Spleen (tissue), 7 donors: Measurements from ENCODE around the gene LY6G6C.

Experiments used
- CTCF ChIP-seq, 11 experiments: fragments of 200-600 bp in 7 of 11; fragments of 450-650 bp in 4 of 11; sonication (generic) in 4 of 11; IDR thresholded peaks in 8 of 11; conservative IDR thresholded peaks in 3 of 11; 1 replicate in 7 of 11; 2 replicates in 4 of 11; pipeline versions ENCODE4 v1.4.0 to v1.8.0; 2016 to 2021; ENCODE audit warnings: antibody characterized with exemption in 11 of 11, inconsistent platforms in 4 of 11, mild to moderate bottlenecking in 1 of 11
- POLR2A ChIP-seq, 3 donors: fragments of 450-650 bp; IDR thresholded peaks; one replicate each; pipeline ENCODE4 v1.5.1; 2017; ENCODE audit warnings: antibody characterized with exemption in 3 of 3, mild to moderate bottlenecking in 1 of 3
- POLR2AphosphoS5 ChIP-seq, 3 donors: sonication (generic); formaldehyde crosslinking; IDR thresholded peaks; one replicate each; pipeline ENCODE4 v1.5.1; 2017; ENCODE audit warnings: antibody characterized with exemption in 3 of 3
- donor health status: DM: no; HTN: no; CAD: no; lungs with moderate emphysema.
- donor health status: DM: no; HTN: no; CAD: no.
- donor health status: DM: no; HTN: no; CAD: no.

GRCh38 chr6:31676322-31676903, 45.1 kb downstream of the LY6G6C start:
- TF ChIP-seq POLR2A (IDR thresholded peaks at IDR 0.05): no peak
- no peak for TF ChIP-seq CTCF (IDR thresholded peaks at IDR 0.05 in 8 of 11, conservative IDR thresholded peaks at IDR 0.05 in 3 of 11)
- TF ChIP-seq POLR2AphosphoS5 (IDR thresholded peaks at IDR 0.05): no peak
